PC-3 (cell line): ENCODE measurements around the gene RNU7-1. TPM values are rescaled to one million over a fixed set of nuclear protein-coding genes. Genes with fewer than 3 reads are reported as not detected.

ENCODE experiments used
- ATAC-seq: fragments of 200-7000 bp; cut with Tn5 transposase; 2 replicates; pipeline ENCODE4 v1.9.1; 2020; ENCODE audit warnings: mild to moderate bottlenecking, moderate library complexity
- BruUV-seq: library from RNA; stranded (reverse); fragments of 400-500 nt; replicated peaks from 2 replicates; lab custom pipeline; 2021; lab: Mats Ljungman, UMichigan
- CTCF ChIA-PET: fragments of 300-600 bp; sonication (Branson Sonifier 250); formaldehyde crosslinking; loops from one replicate; lab custom pipeline; 2022; ENCODE audit warnings: antibody characterized with exemption; lab: Charles Lee
- POLR2A ChIA-PET: fragments of 300-600 bp; sonication (Branson Sonifier 250); formaldehyde crosslinking; loops from one replicate; lab custom pipeline; 2022; ENCODE audit warnings: antibody characterized with exemption; ENCODE audit not compliant: unreplicated experiment; lab: Charles Lee
- DNase-seq: peaks from one replicate; pipeline ENCODE4 v3.0.0-alpha.2; 2015
- H2AFZ ChIP-seq: fragments of 300-600 bp; sonication (generic); 2 replicates; pipeline ENCODE4 v1.6.0; 2016; ENCODE audit warnings: antibody characterized with exemption, low read length
- H3F3A ChIP-seq: fragments of 300-600 bp; sonication (generic); one replicate; pipeline ENCODE4 v1.6.0; 2017; ENCODE audit warnings: antibody characterized with exemption, low read length, control low read depth, mild to moderate bottlenecking; ENCODE audit not compliant: unreplicated experiment
- H3K27ac ChIP-seq: fragments of 300-600 bp; sonication (generic); 2 replicates; pipeline ENCODE4 v1.5.1; 2016; ENCODE audit warnings: mild to moderate bottlenecking, low read length
- H3K27me3 ChIP-seq: fragments of 300-600 bp; sonication (generic); 2 replicates; pipeline ENCODE4 v1.6.1; 2016; ENCODE audit warnings: low read length, mixed read lengths
- H3K36me3 ChIP-seq: fragments of 300-600 bp; sonication (generic); 2 replicates; pipeline ENCODE4 v1.6.1; 2016; ENCODE audit warnings: low read depth, mixed run types, low read length, mixed read lengths
- H3K4me1 ChIP-seq: fragments of 300-600 bp; sonication (generic); 2 replicates; pipeline ENCODE4 v1.5.1; 2016; ENCODE audit warnings: low read length; ENCODE audit not compliant: insufficient read depth
- H3K4me2 ChIP-seq: fragments of 300-600 bp; sonication (generic); 2 replicates; pipeline ENCODE4 v1.6.0; 2016; ENCODE audit warnings: low read length
- H3K4me3 ChIP-seq: fragments of 300-600 bp; sonication (generic); 2 replicates; pipeline ENCODE4 v1.5.1; 2016; ENCODE audit warnings: mild to moderate bottlenecking, low read length, mixed read lengths
- H3K79me2 ChIP-seq: fragments of 300-600 bp; sonication (generic); 2 replicates; pipeline ENCODE4 v1.6.1; 2017; ENCODE audit warnings: low read length, mixed read lengths
- H3K9ac ChIP-seq: fragments of 300-600 bp; sonication (generic); 2 replicates; pipeline ENCODE4 v1.6.0; 2016; ENCODE audit warnings: mild to moderate bottlenecking, low read length
- H3K9me2 ChIP-seq: fragments of 300-600 bp; sonication (generic); replicated peaks from 2 replicates; pipeline ENCODE4 v1.6.1; 2016; ENCODE audit warnings: mixed run types, low read length, mixed read lengths
- H3K9me3 ChIP-seq: fragments of 300-600 bp; sonication (generic); 2 replicates; pipeline ENCODE4 v1.6.1; 2016; ENCODE audit warnings: low read length, mixed read lengths
- H4K20me1 ChIP-seq: fragments of 300-600 bp; sonication (generic); 2 replicates; pipeline ENCODE4 v1.6.1; 2016; ENCODE audit warnings: low read length, mixed read lengths
- EZH2 ChIP-seq: fragments of 300-600 bp; sonication (generic); IDR thresholded peaks from one replicate; pipeline ENCODE4 v1.6.1; 2017; ENCODE audit warnings: antibody characterized with exemption, mild to moderate bottlenecking, low read length; ENCODE audit not compliant: unreplicated experiment
- EZH2phosphoT487 ChIP-seq: fragments of 300-600 bp; sonication (generic); IDR thresholded peaks from 2 replicates; pipeline ENCODE4 v1.6.1; 2018; ENCODE audit warnings: mild to moderate bottlenecking, antibody characterized with exemption, low read length, borderline replicate concordance
- intact Hi-C: fragments of 100-400 bp; cut with micrococcal nuclease; formaldehyde crosslinking; loops from 2 replicates; pipeline ENCODE4 v1.9.0; 2023
- total RNA-seq: library from RNA; depleted of rRNA; stranded (reverse); fragments of >200 nt; gene quantifications from 2 replicates; pipeline ENCODE4 v1.2.3, GENCODE V29; 2014
- TF ChIP-seq, protein P1 (sequence below): fragments of 300-600 bp; sonication (generic); conservative IDR thresholded peaks from 2 replicates; pipeline ENCODE4 v1.5.1; 2017; ENCODE audit warnings: antibody characterized with exemption, low read depth, mild to moderate bottlenecking, low read length

The RNU7-1 gene
- total RNA-seq, 1 experiment from 2014 or later: not detected

DNA sequence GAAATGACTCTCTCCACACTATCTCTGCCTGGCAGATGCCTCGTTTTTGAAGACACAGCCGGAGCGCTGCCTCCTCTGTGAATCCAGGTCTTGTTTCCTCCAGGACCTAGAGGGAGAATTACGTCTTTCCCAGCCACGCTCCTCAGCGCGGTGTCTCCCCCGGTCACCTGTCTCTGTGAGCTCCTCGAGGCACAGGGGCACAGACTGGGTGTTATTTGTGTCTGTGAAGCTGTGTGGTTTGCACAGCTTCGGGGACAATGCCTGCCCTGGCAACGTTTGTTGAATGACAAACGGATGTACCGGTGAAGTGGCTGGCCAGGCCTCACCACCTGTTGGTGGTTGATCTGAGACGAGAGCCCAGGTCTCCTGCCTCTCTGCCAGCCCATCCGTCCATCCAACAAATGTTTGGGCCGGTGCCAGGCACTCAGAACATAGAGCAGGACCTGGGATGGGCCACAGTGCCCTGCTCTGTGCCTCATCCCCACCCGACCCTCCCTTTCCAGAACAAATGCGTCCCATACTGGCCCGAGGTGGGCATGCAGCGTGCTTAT, 13.6 kb downstream of the RNU7-1 start:
- no peaks in the 10 kb centered on the region for H3F3A ChIP-seq
- H3K9ac ChIP-seq: no peak overlapping the region
- DNase-seq (no peak), ATAC-seq (no peak)
- no peak overlapping the region for H3K27ac ChIP-seq
- no peaks in the 10 kb centered on the region for H3K9me2 ChIP-seq
- POLR2A ChIA-PET: no interaction called here
- BruUV-seq: no TSS peak
- H3K9me3 ChIP-seq: no peaks in the 10 kb centered on the region
- peaks cover 11% of the 10 kb centered on the region for H3K4me1 ChIP-seq
- TF ChIP-seq EZH2phosphoT487 (no peak), EZH2 (no peak)
- TF ChIP-seq, protein P1, sequence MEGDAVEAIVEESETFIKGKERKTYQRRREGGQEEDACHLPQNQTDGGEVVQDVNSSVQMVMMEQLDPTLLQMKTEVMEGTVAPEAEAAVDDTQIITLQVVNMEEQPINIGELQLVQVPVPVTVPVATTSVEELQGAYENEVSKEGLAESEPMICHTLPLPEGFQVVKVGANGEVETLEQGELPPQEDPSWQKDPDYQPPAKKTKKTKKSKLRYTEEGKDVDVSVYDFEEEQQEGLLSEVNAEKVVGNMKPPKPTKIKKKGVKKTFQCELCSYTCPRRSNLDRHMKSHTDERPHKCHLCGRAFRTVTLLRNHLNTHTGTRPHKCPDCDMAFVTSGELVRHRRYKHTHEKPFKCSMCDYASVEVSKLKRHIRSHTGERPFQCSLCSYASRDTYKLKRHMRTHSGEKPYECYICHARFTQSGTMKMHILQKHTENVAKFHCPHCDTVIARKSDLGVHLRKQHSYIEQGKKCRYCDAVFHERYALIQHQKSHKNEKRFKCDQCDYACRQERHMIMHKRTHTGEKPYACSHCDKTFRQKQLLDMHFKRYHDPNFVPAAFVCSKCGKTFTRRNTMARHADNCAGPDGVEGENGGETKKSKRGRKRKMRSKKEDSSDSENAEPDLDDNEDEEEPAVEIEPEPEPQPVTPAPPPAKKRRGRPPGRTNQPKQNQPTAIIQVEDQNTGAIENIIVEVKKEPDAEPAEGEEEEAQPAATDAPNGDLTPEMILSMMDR: no peak
- no peaks in the 10 kb centered on the region for H4K20me1 ChIP-seq
- H3K79me2 ChIP-seq: no peaks in the 10 kb centered on the region
- H3K36me3 ChIP-seq: no peaks in the 10 kb centered on the region
- H3K27me3 ChIP-seq: no peaks in the 10 kb centered on the region
- CTCF ChIA-PET: no interaction called here
- no peak overlapping the region for H2AFZ ChIP-seq
- intact Hi-C loops: no loop called here
- H3K4me3 ChIP-seq: no peak overlapping the region
- H3K4me2 ChIP-seq: no peak overlapping the region

DNA sequence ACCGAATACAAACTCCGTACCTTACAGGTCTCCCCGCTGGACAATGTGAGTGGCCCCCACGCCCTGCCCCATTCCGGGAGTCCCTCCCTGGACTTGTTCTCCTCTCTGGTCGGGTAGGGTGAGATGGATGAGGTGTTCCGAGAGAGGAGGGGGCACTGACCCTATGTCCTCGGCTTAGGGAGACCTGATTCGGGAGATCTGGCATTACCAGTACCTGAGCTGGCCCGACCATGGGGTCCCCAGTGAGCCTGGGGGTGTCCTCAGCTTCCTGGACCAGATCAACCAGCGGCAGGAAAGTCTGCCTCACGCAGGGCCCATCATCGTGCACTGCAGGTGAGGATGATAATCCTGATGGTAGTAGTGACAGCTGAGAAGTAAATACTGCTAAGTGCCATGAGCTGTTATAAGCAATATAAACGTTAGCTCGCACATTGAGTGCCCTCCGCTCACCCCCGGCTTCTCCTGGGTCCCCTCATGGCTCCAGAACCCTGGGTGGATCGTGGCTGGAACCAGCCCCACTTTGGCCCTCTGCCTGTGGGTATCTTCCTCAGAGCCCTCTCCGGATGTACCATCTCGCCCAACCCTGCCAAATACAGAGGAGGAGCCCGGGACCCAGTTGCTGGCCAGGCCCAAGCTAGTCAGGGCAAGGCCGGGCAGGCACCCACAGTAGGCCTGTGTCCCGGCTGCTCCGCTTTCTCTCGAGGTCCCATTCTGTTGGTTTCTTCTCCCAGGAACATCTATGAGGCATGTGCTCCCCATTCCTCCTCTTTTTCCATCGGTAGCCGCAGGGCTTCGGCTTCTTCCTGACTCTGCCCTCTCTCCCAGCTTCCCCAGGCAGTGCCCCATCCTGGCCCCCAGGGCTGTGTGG, 14.4 kb downstream of the RNU7-1 start:
- TF ChIP-seq EZH2 (no peak), EZH2phosphoT487 (no peak)
- TF ChIP-seq, protein P1: no peak

DNA sequence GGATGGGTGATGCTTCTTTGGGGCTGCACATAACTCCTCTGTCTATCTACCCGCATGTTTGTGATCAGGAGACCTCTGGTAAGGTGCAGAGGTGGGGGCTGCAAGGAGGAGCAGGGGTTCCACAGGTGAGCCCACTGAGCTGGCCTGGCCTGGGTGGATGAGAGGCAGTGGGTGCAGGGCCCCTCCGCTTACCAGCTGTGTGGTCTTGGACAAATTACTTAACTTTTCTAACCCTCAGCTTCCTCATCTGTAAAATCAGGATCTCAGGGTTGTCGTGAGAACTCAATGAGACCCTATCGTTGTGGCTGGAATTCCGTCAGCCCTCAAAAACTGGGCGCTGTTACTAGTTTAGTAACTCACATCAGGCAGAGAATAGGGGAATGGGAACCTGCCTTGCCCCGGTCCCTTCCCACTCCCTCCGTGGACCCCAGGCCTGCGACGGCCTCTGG, 15.0 kb downstream of the RNU7-1 start:
- no peak overlapping the region for H3K4me2 ChIP-seq
- H3K4me3 ChIP-seq: no peak overlapping the region
- no peak overlapping the region for H3K9ac ChIP-seq
- no peak overlapping the region for H3K27ac ChIP-seq
- DNase-seq: no peak
- no peaks in the 10 kb centered on the region for H4K20me1 ChIP-seq
- ChIA-PET CTCF (no interaction called here), POLR2A (no interaction called here)
- no TSS peak for BruUV-seq
- peaks cover 14% of the 10 kb centered on the region for H3K4me1 ChIP-seq
- ATAC-seq: no peak
- H3K9me3 ChIP-seq: no peaks in the 10 kb centered on the region
- TF ChIP-seq EZH2 (no peak), EZH2phosphoT487 (no peak)
- TF ChIP-seq, protein P1: no peak
- intact Hi-C loops: no loop called here
- H3K27me3 ChIP-seq: no peaks in the 10 kb centered on the region
- no peaks in the 10 kb centered on the region for H3F3A ChIP-seq
- H2AFZ ChIP-seq: no peak overlapping the region
- H3K9me2 ChIP-seq: no peaks in the 10 kb centered on the region
- H3K79me2 ChIP-seq: no peaks in the 10 kb centered on the region
- H3K36me3 ChIP-seq: no peaks in the 10 kb centered on the region

More for the DNA sequence above, 14.4 kb downstream of the RNU7-1 start:
- POLR2A ChIA-PET: no interaction called here
- H3K9me2 ChIP-seq: no peaks in the 10 kb centered on the region
- no peak overlapping the region for H3K9ac ChIP-seq
- H3K79me2 ChIP-seq: no peaks in the 10 kb centered on the region
- H4K20me1 ChIP-seq: no peaks in the 10 kb centered on the region
- H2AFZ ChIP-seq: no peak overlapping the region
- no peak overlapping the region for H3K4me2 ChIP-seq
- DNase-seq (no peak), ATAC-seq (no peak)
- no peaks in the 10 kb centered on the region for H3K27me3 ChIP-seq
- intact Hi-C loops: no loop called here
- CTCF ChIA-PET: no interaction called here
- BruUV-seq: no TSS peak
- no peaks in the 10 kb centered on the region for H3K36me3 ChIP-seq
- H3K4me3 ChIP-seq: no peak overlapping the region
- no peak overlapping the region for H3K27ac ChIP-seq
- no peaks in the 10 kb centered on the region for H3F3A ChIP-seq
- peaks cover 14% of the 10 kb centered on the region for H3K4me1 ChIP-seq
- no peaks in the 10 kb centered on the region for H3K9me3 ChIP-seq
